H1 (cell line): ENCODE measurements around the gene MROH2A. TPM values are rescaled to one million over a fixed set of nuclear protein-coding genes. Genes with fewer than 3 reads are reported as not detected.

ENCODE experiments used
- CTCF ChIA-PET: fragments of 300-600 bp; sonication (Branson Sonifier 250); formaldehyde crosslinking; loops from one replicate; lab custom pipeline; 2021; ENCODE audit not compliant: partially characterized antibody; lab: Charles Lee
- POLR2A ChIA-PET: fragments of 300-600 bp; sonication (Branson Sonifier 250); formaldehyde crosslinking; loops from one replicate; lab custom pipeline; 2021; ENCODE audit warnings: inconsistent platforms; ENCODE audit not compliant: partially characterized antibody; lab: Charles Lee
- DNase-seq, 2 experiments: peaks; one replicate each; pipeline versions ENCODE4 v3.0.0 to v3.0.0-alpha.2; 2010 to 2022; ENCODE audit warnings: low spot score in 2 of 2, low read depth in 1 of 2, mixed read lengths in 1 of 2
- FAIRE-seq: peaks from 2 replicates; lab custom pipeline; 2011; peaks lifted over from hg19 to GRCh38; lab: Jason Lieb, UNC
- H2AFZ ChIP-seq: 2 replicates; pipeline ENCODE4 v1.8.1; 2012; ENCODE audit warnings: low read length, inconsistent platforms
- H2AK5ac ChIP-seq: 2 replicates; pipeline ENCODE4 v1.6.1; 2013; ENCODE audit warnings: low read depth, low read length
- H2BK120ac ChIP-seq: replicated peaks from 2 replicates; pipeline ENCODE3; 2013; ENCODE audit warnings: low read depth, low read length, inconsistent platforms
- H2BK12ac ChIP-seq: 2 replicates; pipeline ENCODE4 v1.6.1; 2013; ENCODE audit warnings: low read depth, low read length
- H2BK15ac ChIP-seq: 2 replicates; pipeline ENCODE4 v1.6.1; 2013; ENCODE audit warnings: low read length
- H2BK20ac ChIP-seq: 2 replicates; pipeline ENCODE4 v1.6.1; 2013; ENCODE audit warnings: low read length
- H2BK5ac ChIP-seq: 2 replicates; pipeline ENCODE4 v1.6.1; 2013; ENCODE audit warnings: low read depth, low read length
- H3K14ac ChIP-seq: 2 replicates; pipeline ENCODE4 v1.6.1; 2013; ENCODE audit warnings: inconsistent platforms; ENCODE audit not compliant: insufficient read length
- H3K18ac ChIP-seq: 2 replicates; pipeline ENCODE4 v1.6.1; 2013; ENCODE audit warnings: low read length; ENCODE audit errors: extremely low read depth
- H3K23ac ChIP-seq: 2 replicates; pipeline ENCODE4 v1.6.1; 2013; ENCODE audit warnings: inconsistent platforms; ENCODE audit not compliant: insufficient read length
- H3K23me2 ChIP-seq: 2 replicates; pipeline ENCODE4 v1.6.1; 2013; ENCODE audit warnings: low read depth, low read length
- H3K27ac ChIP-seq: 2 replicates; pipeline ENCODE4 v1.6.1; 2011; ENCODE audit warnings: low read depth, low read length, inconsistent platforms
- H3K27me3 ChIP-seq, 4 experiments: replicated peaks in 1 of 4; 1 replicate in 1 of 4; 2 replicates in 3 of 4; pipeline versions ENCODE4 v1.6.1 to v1.8.1; 2011 to 2013; ENCODE audit warnings: low read length in 3 of 4, mild to moderate bottlenecking in 3 of 4, inconsistent platforms in 2 of 4, mixed read lengths in 2 of 4, moderate library complexity in 1 of 4; ENCODE audit not compliant: control insufficient read depth in 3 of 4, insufficient read depth in 3 of 4; ENCODE audit errors: extremely low read depth in 1 of 4
- H3K36me3 ChIP-seq, 4 experiments: 2 replicates each; pipeline versions ENCODE4 v1.6.1 to v1.8.1; 2011 to 2013; ENCODE audit warnings: mild to moderate bottlenecking in 4 of 4, low read length in 3 of 4, moderate library complexity in 2 of 4, control low read depth in 1 of 4, inconsistent platforms in 1 of 4; ENCODE audit not compliant: insufficient read depth in 4 of 4, control insufficient read depth in 2 of 4
- H3K4ac ChIP-seq: replicated peaks from 2 replicates; pipeline ENCODE3; 2013; ENCODE audit warnings: low read length, low read depth, mixed read lengths, inconsistent platforms; ENCODE audit not compliant: insufficient read length
- H3K4me1 ChIP-seq, 4 experiments: replicated peaks in 1 of 4; 1 replicate in 1 of 4; 2 replicates in 3 of 4; pipeline versions ENCODE4 v1.6.1 to v1.8.1; 2011 to 2013; ENCODE audit warnings: low read length in 3 of 4, inconsistent platforms in 2 of 4, mixed read lengths in 1 of 4; ENCODE audit not compliant: insufficient read depth in 4 of 4, control insufficient read depth in 3 of 4
- H3K4me2 ChIP-seq, 2 experiments: 2 replicates each; pipeline versions ENCODE4 v1.6.1 to v1.8.1; 2011 to 2013; ENCODE audit warnings: low read depth in 2 of 2, low read length in 2 of 2, control low read depth in 1 of 2, inconsistent platforms in 1 of 2, mild to moderate bottlenecking in 1 of 2; ENCODE audit not compliant: insufficient read depth in 1 of 2
- H3K4me3 ChIP-seq, 4 experiments: fragments of 200-600, 300-600 bp in 1 of 4; sonication (generic), shearing (Covaris generic), sonication (Bioruptor Twin) in 1 of 4; 2 replicates each; pipeline versions ENCODE4 v1.5.1 to v1.8.1; 2011 to 2016; ENCODE audit warnings: low read length in 4 of 4, low read depth in 3 of 4, control low read depth in 2 of 4, inconsistent platforms in 2 of 4, mild to moderate bottlenecking in 2 of 4, mixed read lengths in 1 of 4, moderate library complexity in 1 of 4; ENCODE audit not compliant: insufficient read depth in 2 of 4; ENCODE audit errors: extremely low read depth in 1 of 4
- H3K56ac ChIP-seq: replicated peaks from 2 replicates; pipeline ENCODE3; 2013; ENCODE audit warnings: low read depth, mild to moderate bottlenecking, mixed read lengths, low read length, inconsistent platforms; ENCODE audit not compliant: insufficient read length
- H3K79me1 ChIP-seq: 2 replicates; pipeline ENCODE4 v1.6.1; 2013; ENCODE audit warnings: low read depth, low read length, control low read depth
- H3K79me2 ChIP-seq, 2 experiments: 2 replicates each; pipeline versions ENCODE4 v1.6.1 to v1.8.1; 2012 to 2013; ENCODE audit warnings: low read length in 2 of 2, mild to moderate bottlenecking in 2 of 2, inconsistent platforms in 1 of 2; ENCODE audit not compliant: insufficient read depth in 2 of 2, control insufficient read depth in 1 of 2
- H3K9ac ChIP-seq, 4 experiments: replicated peaks in 1 of 4; 1 replicate in 1 of 4; 2 replicates in 3 of 4; pipeline versions ENCODE4 v1.6.1 to v1.8.1; 2011 to 2013; ENCODE audit warnings: low read depth in 3 of 4, low read length in 3 of 4, control low read depth in 2 of 4, mild to moderate bottlenecking in 2 of 4, moderate library complexity in 2 of 4, inconsistent platforms in 1 of 4; ENCODE audit errors: extremely low read depth in 1 of 4
- H3K9me3 ChIP-seq, 2 experiments: 2 replicates each; pipeline versions ENCODE4 v1.6.1 to v1.8.1; 2012 to 2013; ENCODE audit warnings: mild to moderate bottlenecking in 2 of 2, moderate library complexity in 2 of 2, control low read depth in 1 of 2, inconsistent platforms in 1 of 2, low read depth in 1 of 2, low read length in 1 of 2, mixed read lengths in 1 of 2; ENCODE audit not compliant: insufficient read depth in 2 of 2
- H4K20me1 ChIP-seq, 2 experiments: replicated peaks in 1 of 2; 2 replicates each; pipeline versions ENCODE3 to v1.8.1; 2011 to 2013; ENCODE audit warnings: inconsistent platforms in 2 of 2, low read length in 2 of 2, mild to moderate bottlenecking in 1 of 2; ENCODE audit not compliant: insufficient read depth in 2 of 2, control insufficient read depth in 1 of 2
- H4K5ac ChIP-seq: 2 replicates; pipeline ENCODE4 v1.6.1; 2013; ENCODE audit warnings: low read length, low read depth, mixed read lengths, inconsistent platforms; ENCODE audit not compliant: insufficient read length
- H4K8ac ChIP-seq: 2 replicates; pipeline ENCODE4 v1.8.0; 2013; ENCODE audit warnings: mild to moderate bottlenecking, moderate library complexity, low read length, inconsistent platforms; ENCODE audit not compliant: insufficient read depth; ENCODE audit errors: extremely low read depth
- H4K91ac ChIP-seq: replicated peaks from 2 replicates; pipeline ENCODE3; 2013; ENCODE audit warnings: low read length, mixed read lengths, inconsistent platforms; ENCODE audit not compliant: insufficient read length
- CBX5 ChIP-seq: fragments of 300-800, 300-1000 bp; sonication (generic); IDR thresholded peaks from 2 replicates; pipeline ENCODE4 v1.7.1; 2016; ENCODE audit warnings: antibody characterized with exemption, low read length, low read depth
- CEBPB ChIP-seq: IDR thresholded peaks from 2 replicates; pipeline ENCODE4 v1.6.1; 2012; ENCODE audit warnings: low read depth, low read length
- CHD1 ChIP-seq: IDR thresholded peaks from 2 replicates; pipeline ENCODE4 v1.6.1; 2012; ENCODE audit warnings: low read depth, low read length, improper control_type of control experiment
- CHD2 ChIP-seq: IDR thresholded peaks from 2 replicates; pipeline ENCODE4 v1.6.1; 2012; ENCODE audit warnings: low read length, improper control_type of control experiment
- KDM1A ChIP-seq: fragments of 200-600, 300-600 bp; sonication (generic); IDR thresholded peaks from 2 replicates; pipeline ENCODE4 v1.7.1; 2016; ENCODE audit warnings: mild to moderate bottlenecking, low read length, borderline replicate concordance
- KDM4A ChIP-seq: IDR thresholded peaks from one replicate; pipeline ENCODE4 v1.7.1; 2012; ENCODE audit warnings: low read depth, mild to moderate bottlenecking, moderate library complexity, low read length, inconsistent platforms; ENCODE audit not compliant: severe bottlenecking
- SIRT6 ChIP-seq: IDR thresholded peaks from one replicate; pipeline ENCODE4 v1.7.1; 2012; ENCODE audit warnings: low read length, inconsistent platforms
- SRF ChIP-seq: IDR thresholded peaks from 2 replicates; pipeline ENCODE4 v1.6.1; 2011; ENCODE audit warnings: mild to moderate bottlenecking, low read depth, low read length, moderate library complexity
- YY1 ChIP-seq: IDR thresholded peaks from 2 replicates; pipeline ENCODE4 v1.6.1; 2011; ENCODE audit warnings: low read depth, mild to moderate bottlenecking, low read length
- WGBS, 2 experiments: shearing (Covaris generic) in 1 of 2; methylation state at CpG; one replicate each; pipeline versions ENCODE4 v1.1.6 to v1.1.7; 2013 to 2015; ENCODE audit warnings: low lambda C conversion rate in 2 of 2, mixed read lengths in 2 of 2, inconsistent platforms in 1 of 2, low coverage in 1 of 2, missing lambda C conversion rate in 1 of 2; ENCODE audit not compliant: insufficient replicate concordance in 2 of 2, insufficient coverage in 1 of 2, insufficient read length in 1 of 2; ENCODE audit errors: extremely low coverage in 1 of 2, missing lambda C conversion rate in 1 of 2; 5-methylcytosine and 5-hydroxymethylcytosine counted together
- polyA plus RNA-seq, 7 experiments: library from polyadenylated mRNA; depleted of rRNA in 3 of 7; stranded (reverse) in 5 of 7; unstranded in 2 of 7; fragments of >200 nt in 5 of 7; fragments of 200-250 nt in 2 of 7; gene quantifications; 1 replicate in 5 of 7; 2 replicates in 1 of 7; 4 replicates in 1 of 7; pipeline versions ENCODE4 v1.2.1 to v1.2.3, GENCODE V29; 2011 to 2013; ENCODE audit warnings: missing spikeins in 2 of 7, mixed read lengths in 2 of 7
- total RNA-seq: library from RNA; stranded (reverse); fragmentation: NEBNext Ultra II Directional; extraction: Animal tissue kit (Norgen Biotek cat#: 25700); gene quantifications from 2 replicates; pipeline ENCODE4 v1.2.1, GENCODE V29; 2021

MROH2A gene
- total and polyA plus RNA-seq, 2 of the 8 experiments (the other 6 are each of a cell fraction or from before 2014, with no cell fraction given), result not detected

DNA sequence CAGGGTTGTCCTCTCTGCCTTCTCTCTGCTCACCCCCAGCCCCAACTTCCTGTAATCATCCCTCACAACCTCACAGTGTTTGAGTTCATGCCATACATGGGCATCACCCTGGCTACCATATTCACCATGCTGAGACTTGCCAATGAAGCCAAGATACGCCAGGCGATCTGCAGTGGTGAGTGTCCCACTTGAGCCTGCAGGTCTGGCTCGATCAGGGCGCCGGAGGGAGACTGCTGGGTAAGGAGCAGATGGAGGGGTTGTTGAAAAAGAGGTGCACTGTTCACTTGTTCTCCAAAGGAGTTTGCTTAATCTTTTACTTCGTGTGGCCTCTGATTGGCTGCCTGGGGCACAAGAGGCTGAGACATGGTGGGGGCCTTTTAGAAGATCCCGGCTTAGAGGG is 14.6 kb downstream of the MROH2A start:
- Histone ChIP-seq H3K27ac (no peak overlapping the region), H3K9me3 (peaks cover 0 to 5% of the 10 kb centered on the region in 2 experiments; a peak in 1 of 4 replicates), H3K14ac (no peak overlapping the region), H3K4ac (no peak overlapping the region), H2BK12ac (no peak overlapping the region), H2AK5ac (no peak overlapping the region), H3K23me2 (no peaks in the 10 kb centered on the region), H3K4me1 (no peaks in the 10 kb centered on the region), H4K8ac (no peak overlapping the region), H2AFZ (no peak overlapping the region), H2BK5ac (no peak overlapping the region), H3K4me2 (no peak overlapping the region), H3K79me1 (no peaks in the 10 kb centered on the region), H2BK20ac (no peak overlapping the region), H3K56ac (no peak overlapping the region), H4K91ac (no peak overlapping the region), H4K20me1 (no peaks in the 10 kb centered on the region), H3K79me2 (no peaks in the 10 kb centered on the region), H2BK120ac (no peak overlapping the region), H3K36me3 (no peaks in the 10 kb centered on the region), H4K5ac (no peak overlapping the region), H3K18ac (no peak overlapping the region), H3K27me3 (no peaks in the 10 kb centered on the region), H2BK15ac (no peak overlapping the region), H3K4me3 (no peak overlapping the region), H3K9ac (no peak overlapping the region), H3K23ac (no peak overlapping the region)
- 86% methylated on average over 7 of the region's 7 CpGs; no CpG with 5 or more reads in 1 of the 2 experiments for WGBS, 2 experiments
- POLR2A ChIA-PET, result interaction anchor here (1.4 kb wide), 1 partner anchor 62 kb away, joined by 3 read pairs; the partner anchor contains the start of gene HJURP
- DNase-seq (no peak), FAIRE-seq (no peak)
- CTCF ChIA-PET, result interaction anchor here (0.7 kb wide), 1 partner anchor 35 kb away, joined by 3 read pairs; no protein-coding TSS in a partner anchor
- TF ChIP-seq KDM4A (no peak), CEBPB (no peak), CHD1 (no peak), KDM1A (no peak), YY1 (no peak), CBX5 (no peak), SIRT6 (no peak), SRF (no peak), CHD2 (no peak)
